ENCODE data around the gene ZNG1C.
"Not testable (repeated sequence)": the region's sequence is repeated elsewhere in the genome, so short reads cannot be mapped to it uniquely, and the experiment has no call there.

ZNG1C gene

DNA sequence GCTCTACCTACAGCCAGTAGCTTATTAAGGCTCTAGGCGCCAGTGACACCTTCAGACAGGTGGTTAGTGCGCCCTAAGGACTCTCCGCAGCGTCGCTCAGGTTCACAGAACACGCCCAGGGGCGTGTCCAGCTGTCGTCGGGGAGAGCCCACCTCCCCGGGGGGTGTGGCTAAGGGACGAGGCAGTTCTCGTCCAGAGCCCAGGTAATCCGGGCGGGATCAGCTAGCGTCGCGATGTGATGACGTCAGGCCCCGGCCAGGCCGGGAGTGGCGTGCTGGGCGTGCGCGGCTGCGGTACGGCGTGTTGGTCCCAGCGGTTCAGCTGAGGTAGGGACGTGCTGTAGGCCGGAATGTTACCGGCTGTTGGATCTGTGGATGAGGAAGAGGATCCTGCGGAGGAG is at the start of gene ZNG1C:
ZNG1C (plus strand) TSS at position 301 of the 400 bp plus-strand sequence; CDS start at position 350, 49 bp downstream.
- DNase-seq, result not testable (repeated sequence)

DNA sequence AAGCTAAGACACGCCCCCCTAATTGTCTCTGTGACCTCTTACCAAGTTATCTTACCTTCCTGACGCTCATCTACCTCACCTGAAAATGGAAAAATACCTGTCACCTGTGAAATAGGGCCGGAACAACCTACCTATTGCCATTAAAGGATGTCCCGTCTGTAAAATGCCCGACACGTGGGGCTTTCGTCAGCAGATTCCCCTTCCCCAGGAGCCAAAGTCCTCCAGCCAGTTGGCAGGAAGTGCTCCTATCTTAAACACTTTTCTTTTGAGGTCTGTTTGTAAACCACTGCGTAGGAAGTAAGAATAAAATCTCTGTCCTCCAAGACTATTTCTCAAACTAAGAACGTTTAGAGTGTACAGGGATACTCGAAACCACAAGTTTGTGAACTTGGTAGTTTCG is 654 bp downstream of the ZNG1C start:
- DNase-seq, result not testable (repeated sequence)

DNA sequence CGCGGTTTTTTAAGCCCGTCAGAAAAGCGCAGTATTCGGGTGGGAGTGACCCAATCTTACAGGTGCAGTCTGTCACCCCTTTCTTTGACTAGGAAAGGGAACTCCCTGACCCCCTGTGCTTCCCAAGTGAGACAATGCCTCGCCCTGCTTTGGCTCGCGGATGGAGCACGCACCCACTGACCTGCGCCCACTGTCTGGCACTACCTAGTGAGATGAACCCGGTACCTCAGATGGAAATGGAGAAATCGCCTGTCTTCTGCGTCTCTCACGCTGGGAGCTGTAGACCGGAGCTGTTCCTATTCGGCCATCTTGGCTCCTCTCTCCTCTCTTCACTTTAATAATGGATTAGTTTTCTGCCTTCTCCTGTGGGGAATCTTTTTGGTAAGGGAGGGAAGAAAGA is 39.3 kb downstream of the ZNG1C start:
- DNase-seq, result not testable (repeated sequence)

DNA sequence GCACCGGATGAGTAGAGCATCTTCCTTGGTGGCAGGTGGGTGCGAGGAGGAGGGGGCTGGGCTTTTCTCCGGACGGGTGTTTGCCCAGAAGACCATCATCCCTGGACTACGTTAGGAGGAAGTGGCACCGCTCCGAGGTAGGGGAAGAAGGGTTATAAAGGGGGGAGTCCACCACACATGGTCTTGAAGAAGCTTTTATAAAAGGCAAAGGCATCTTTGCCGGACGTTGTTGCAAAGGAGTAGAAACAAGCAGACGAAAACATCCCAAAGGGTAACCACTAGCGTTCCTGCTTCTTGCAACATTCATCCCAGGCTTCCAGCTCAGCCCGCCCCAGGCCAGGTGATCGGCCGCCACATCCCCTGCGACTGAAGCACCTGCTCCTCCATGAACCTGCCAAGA is 60.8 kb downstream of the ZNG1C start, which contains the start of gene FOXD4L3:
FOXD4L3 (plus strand) TSS at position 301 of the 400 bp plus-strand sequence; CDS start at position 386, 85 bp downstream.
- DNase-seq, result not testable (repeated sequence)

DNA sequence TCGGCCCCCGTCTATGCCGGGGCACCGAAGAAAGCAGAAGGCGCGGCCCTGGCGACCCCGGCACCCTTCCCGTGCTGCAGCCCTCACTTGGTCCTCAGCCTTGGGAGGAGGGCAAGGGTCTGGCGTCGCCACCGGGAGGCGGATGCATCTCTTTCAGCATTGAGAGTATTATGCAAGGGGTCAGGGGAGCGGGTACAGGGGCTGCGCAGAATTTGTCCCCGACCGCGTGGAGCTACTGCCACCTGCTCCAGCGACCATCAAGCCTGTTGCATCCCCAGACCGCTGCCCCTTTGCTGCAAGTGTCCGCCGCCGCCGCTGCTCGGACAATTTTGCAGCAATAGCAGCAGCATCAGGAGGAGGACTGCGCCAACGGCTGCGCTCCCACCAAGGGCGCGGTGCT is 62.0 kb downstream of the ZNG1C start:
- not testable (repeated sequence) for DNase-seq

DNA sequence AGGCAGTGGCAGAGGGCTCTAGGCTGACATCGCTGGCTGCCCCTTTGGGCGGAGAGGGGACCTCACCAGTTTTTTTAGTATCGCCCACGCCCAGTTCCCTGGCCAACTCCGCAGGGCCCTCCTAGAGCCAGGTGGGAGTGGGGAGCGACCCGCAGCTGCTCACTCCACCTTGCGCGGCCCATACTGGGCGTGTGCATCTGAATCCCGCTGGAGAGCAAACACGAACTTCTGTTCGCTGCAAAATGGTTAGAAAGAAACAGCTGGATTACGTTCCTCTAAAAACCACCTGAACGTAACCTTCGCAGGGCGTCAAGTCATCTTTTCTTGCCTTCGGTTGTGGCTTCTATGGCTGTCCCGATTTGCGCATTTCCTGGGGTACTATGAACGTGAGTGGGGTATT is 62.4 kb downstream of the ZNG1C start:
- DNase-seq, result not testable (repeated sequence)

DNA sequence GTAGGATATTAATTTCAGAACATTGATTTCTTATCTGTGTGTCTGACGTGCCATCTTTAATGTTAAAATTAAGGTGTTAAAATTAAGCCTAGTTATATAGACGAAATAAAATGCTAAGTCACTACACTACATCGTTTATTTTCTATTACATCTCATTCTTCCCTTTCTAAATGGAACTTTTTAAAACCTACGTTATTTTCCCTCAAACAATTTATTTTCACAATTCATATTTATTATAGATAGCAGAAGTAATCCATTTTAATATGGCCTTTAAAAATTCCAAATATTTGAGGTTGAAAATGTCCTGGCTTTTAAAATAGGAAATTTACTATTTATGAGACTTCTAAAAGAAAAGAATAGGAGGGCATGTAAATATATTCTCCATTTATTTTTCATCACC is 63.0 kb downstream of the ZNG1C start:
- not testable (repeated sequence) for DNase-seq

DNA sequence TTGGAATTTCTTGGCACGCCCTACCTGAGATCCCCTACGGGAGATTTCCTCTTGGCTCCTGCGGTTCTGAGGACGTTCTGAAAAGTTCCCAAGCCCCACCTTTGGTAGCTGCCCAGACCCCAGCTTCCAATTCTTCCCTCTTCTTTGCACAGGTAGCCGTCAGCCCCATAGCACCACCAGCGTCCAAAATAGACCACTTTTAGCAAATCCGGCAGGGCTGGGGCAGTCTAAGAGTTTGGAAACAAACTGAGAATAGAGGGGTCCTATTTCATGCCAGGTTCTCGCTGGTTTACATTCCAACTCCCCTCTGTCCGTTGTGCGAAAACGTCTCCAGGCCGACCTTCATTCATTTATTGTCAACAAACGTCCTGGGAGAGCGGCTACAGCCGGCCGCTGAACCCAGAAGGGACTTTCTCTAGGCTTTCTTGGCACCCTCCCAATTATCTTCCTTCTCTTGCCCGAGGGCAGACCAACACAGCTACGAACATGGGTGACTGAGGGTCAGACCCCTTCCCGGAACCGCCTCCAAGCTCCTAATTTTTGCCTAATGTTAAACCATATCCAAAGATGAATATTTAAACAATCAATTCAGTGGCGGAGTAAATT is 64.0 kb downstream of the ZNG1C start:
- DNase-seq, result not testable (repeated sequence)

DNA sequence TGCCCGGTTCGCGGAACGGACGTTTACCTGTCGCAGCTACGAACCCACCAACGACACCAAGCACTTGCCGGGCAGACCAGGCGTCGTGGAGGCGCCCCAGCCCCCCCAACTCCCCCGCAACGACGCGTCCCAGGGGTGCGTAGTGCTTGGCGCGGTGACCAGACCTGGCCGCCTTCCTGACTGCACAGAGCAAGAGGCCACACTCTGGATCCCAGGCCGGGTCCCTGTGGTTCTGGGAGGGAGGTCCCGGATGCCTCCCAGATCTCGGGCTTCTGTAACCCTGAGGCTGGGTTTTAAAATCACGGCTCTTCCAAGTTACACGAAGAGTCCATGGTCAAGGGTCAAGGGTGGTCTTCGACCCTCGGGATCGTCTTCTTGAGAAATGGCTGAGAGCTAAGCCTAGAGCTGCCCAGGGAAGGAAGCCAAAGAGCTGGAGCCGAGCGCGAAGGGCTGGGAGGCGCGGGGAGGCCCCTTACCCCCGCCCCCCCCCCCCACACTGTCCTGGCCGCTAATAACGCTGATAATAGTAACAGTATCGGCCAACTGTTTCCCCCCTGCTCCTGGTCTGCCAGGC is 64.7 kb downstream of the ZNG1C start:
- DNase-seq, result not testable (repeated sequence)

DNA sequence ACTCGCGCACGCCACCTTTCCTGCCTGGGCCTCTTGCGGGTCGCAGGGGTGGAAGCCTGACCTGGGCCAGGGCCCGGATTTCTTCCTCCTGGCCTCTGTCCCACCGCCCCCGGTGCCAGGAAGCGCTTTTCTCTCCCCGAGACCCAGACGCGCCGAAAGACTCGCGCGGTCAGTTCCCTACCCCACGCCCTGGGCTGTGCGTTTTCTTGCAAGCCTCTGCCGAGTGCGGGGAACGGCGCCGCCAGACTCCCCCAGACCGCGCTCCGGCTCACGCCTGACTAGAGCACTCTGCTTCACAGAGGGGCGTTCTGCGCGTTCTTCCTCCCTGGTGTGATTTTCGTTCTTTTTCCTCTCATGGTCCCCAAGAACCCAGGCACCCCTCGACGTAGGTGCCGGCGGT is 65.3 kb downstream of the ZNG1C start:
- DNase-seq, result not testable (repeated sequence)

DNA sequence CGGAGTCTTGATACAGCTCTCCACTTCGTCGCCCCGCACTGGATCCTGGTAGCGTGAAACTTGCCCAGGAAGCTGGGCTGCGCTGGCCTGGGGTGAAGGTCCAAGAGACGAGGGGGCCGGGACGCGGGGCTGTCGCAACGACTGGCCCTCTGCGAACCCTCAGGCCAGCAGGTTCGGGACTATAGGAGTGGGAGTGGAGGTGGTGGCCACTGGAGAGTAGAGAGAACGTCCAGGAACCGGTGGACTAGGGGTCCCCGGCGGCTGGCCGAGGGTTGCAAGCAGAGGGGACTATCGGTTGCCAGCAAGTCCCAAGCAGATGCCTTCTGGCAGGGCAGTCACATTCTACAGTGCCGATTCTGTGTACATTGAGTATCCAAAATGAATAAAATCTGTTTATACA is 65.9 kb downstream of the ZNG1C start:
- DNase-seq, result not testable (repeated sequence)

DNA sequence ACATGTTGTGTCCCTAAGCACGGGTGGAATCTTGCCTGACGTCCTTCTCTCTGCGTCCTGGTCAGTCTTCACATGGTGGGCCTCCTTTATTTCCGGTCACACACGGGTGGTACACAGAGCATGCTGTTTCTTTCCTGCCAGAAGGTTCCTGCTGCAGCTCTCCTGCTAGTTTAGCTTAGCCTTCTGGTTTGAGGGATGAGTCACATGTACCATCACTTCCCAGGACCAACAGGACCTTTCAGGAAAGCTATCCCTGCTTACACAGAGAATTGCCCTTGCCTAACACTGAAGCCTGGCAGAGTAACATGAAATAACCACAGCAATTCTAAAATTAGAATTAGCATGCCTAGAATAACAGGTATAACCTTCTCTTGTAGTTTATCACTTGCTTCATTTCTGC is 69.4 kb downstream of the ZNG1C start:
- DNase-seq, result not testable (repeated sequence)

DNA sequence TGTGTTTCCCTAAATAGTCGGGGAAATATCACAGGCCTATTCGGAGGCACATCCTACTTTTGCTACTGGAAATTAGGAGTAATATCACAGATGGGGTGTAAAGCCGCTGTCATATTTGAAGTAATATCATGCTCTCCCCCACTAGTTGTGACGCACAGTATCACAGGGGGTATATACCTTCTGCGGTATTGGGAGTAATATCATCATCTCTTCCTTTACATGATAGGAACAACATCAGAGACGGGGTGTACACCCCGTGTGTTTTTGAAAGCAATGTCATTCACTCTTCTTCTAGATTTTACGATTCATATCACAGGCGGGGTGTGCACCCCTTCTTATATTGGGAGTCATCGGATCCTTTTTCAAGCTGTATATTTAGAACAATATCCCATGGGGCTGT is 76.4 kb downstream of the ZNG1C start:
- DNase-seq, result not testable (repeated sequence)

DNA sequence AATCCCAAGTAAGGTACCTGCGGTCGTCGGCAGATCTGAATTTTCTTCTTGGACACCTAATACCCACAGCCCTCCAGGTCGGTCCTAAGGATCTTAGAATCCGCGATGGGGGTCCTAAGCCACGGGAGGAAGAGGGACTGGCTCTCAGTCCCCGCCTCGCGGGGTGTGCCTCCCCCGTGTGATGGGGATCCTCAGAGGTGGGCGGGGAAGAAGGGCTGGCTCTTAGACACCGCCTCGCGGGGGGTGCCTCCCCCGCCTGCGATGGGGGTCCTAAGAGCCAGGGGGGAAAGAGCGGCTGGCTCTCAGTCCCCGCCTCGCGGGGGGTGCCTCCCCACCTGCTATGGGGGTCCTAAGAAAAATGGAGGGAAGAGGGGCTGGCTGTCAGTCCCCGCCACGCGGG is 82.0 kb downstream of the ZNG1C start:
- not testable (repeated sequence) for DNase-seq

DNA sequence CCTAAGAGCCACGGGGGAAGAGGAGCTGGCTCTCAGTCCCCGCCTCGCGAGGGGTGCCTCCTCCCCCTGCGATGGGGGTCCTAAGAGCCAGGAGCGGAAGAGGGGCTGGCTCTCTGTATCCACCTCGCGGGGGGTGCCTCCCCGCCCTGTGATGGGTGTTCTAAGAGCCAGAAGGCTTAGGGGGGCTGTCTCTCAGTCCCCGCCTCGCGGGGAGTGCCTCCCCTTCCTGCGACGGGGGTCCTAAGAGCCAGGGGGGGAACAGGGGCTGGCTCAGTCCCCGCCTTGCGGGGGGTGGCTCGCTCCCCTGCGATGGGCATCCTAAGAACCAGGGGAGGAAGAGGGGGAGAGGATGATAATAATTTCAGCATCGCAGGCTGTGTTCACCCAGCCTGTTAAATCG is 82.7 kb downstream of the ZNG1C start:
- not testable (repeated sequence) for DNase-seq

DNA sequence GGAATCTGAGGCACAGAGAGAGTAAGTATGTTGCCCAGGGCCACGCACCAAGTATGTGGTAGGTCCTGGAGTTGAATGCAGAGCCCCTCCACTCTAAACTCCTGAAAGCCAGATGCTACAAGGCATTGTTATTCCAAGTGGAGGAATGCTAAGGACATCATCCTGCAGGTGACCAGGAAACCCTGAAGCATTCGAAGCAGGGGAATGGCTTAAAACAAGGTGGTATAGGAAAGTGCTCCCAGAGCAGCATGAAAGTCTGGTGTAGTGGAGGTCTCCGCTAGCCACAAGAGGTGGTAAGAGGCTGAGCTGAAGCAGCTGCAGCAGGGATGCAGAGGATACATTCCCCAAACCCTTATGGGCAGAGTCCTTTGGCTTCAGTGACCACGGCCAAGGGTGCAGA is 87.3 kb downstream of the ZNG1C start:
- DNase-seq, result not testable (repeated sequence)

DNA sequence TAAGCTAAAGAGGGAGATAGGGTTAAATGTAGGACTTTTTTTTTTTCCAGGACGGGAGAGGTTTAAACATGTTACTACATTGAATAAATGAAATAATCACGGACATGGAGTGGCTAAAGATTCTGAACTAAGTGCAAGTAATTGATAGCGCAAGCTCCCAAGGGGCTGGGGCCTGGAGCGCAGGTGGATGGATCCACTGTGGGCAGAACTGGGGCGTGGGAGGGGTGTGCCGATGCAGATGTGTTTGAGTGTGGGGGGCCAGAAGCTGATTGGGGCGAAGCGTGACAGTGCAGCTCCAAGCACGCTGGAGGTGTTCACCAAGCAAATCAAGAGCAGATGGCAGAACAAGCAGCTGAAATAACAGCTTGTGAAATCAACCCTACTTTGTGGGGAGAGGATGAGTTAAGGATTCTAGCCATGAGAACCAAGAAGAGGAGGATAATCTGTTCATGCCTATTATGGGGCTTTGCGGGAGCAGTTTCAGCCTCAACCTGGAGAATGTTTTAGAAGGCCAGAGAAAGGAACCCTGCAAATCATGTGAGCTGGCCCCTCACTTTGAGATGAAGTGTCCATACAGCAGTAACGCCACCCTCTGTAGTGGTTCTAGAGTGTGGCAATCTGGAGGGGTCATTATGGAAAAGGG is 88.9 kb downstream of the ZNG1C start:
- DNase-seq, result not testable (repeated sequence)

DNA sequence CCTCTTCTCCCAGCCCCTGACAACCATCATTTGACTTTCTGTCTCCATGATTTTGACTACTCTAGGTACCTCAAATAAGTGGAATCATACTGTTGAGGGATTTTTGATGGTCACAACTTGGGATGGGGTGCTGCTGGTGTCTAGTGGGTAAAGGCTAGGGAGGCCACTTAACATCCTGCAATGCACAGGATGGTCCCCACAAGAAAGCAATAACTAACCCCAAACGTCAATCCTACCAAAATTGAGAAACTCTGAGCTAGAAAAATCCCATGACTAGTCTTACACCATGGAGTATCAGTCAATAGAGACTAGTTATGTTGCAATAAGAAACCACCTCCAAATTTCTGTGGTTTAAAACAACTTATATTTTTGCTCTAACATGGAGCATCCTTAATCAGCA is 90.3 kb downstream of the ZNG1C start:
- not testable (repeated sequence) for DNase-seq

DNA sequence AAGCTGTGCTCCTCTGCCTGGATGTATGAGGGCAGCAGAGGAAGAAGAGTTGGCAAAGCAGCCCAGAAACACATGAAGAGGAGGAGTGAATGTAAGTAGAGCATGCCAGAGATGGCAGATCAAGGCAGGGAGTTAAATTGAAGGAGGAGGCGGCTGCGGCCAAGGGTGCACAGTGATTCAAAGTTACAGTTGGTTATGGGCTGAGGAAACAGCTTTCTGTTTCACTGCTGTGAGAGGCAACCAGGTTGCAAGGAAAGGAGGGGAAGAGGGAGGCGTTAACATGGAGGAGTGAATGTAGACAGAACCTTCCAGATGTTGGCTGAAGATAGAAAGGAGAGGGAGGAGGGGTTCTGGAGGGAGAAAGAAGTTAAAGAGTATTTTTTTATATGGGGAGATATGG is 94.2 kb downstream of the ZNG1C start:
- DNase-seq, result not testable (repeated sequence)

DNA sequence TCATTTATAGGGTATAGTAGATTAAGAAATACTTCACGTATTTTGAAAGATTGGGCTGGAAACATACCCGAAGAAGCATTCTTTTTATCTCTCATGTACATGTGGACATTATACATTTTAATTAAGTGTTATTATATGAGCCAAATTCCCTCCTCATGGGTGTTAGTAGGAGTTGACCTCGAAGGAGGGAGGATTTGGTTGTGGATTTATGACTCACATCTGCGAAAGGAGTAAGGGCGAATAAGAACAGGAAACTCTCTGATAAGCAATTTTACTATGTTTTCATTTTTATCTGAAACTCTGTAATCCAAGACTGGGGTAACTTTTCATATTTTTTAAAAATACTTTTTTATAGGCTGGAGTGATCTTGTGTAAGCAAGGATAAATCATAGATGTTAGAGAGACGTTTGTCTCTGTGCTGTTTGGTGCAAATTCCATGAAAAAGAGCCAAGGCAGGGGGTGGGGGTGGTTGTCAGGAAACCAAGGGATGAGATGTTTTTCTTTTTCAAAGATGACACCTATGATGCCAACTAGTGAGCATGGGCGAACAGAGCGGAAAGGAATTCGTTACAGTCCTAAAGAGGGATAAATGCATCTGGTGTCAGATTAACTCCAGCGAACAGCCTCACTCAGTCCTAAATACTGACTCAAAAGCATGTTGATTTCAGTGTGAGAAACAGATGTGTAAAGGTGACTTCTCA is 95.0 kb downstream of the ZNG1C start:
- not testable (repeated sequence) for DNase-seq

DNA sequence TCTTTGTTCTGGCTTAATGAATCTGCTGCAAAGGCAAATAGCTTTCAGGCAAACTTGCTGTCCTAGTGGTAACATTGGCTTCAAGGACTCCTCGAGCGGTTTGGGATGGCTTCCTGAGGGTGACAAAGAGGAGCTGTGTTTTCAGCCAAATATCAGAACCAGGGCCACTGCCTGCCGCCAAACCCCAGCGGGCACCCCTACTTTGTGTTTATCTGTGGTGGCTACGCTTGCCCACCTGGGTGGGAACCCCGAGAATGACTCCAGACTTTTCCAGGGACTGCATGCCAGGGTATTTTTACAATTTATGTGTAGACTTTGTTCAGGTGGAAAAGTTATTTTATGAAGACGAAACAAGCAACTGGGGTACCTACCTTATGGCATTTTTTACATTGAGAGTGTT is 96.2 kb downstream of the ZNG1C start:
- DNase-seq, result not testable (repeated sequence)

DNA sequence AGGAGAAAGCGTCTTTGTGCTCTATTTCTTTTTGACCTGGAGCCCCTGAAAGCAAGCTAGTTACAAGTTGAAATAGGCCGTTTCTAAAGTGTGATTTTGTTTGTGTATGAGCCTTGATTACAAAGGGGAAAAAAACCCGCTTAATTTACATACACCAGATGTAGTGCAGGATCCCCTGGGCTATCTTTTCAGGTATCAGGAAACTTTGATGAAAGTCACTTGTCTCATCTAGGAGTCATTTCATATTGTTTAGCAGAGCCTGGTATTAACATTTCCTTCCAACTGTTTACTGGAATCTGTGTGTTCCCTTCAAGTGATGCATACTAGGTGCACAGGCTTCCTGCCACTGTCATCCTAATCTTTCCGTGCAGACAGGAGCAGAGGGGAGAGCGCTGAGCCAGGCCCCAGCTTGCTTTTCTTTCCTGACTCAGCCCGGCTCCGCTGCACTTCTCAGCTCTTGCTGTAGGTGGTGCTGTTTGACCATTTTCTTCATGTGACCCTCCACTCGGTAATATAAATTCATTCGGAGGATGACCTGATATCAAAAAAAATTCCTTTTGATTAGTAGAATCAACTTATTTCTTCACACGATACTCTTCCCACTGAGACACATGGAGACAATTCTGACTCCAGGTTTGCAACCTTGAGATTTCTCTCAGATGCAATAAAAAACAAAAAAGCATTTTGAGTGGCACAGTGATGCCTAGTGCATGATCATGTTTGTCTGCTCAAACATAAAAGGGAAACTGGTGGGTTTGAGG is 100.7 kb downstream of the ZNG1C start:
- DNase-seq, result not testable (repeated sequence)

DNA sequence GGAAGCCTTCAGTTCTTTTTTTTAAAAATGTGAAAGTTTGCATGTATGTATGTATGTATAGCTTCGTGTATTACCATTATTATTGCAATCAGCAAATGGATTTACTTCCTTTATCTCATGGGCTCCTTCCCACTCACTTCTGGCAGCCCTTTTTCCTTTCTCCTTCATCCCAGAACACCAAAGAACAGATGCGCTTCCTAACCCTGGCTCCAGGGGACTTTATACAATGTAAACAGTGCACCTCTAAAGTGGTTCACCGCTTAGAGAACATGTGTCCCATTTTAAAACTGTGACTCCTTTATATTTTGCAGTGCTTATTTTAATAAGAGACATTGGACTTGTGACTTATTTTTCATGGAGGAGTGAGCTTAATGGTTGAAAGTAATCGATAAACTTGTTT is 101.5 kb downstream of the ZNG1C start:
- DNase-seq, result not testable (repeated sequence)

All from stimulated activated CD8-positive, alpha-beta memory T cell treated with anti-CD3 and anti-CD28 coated beads, Interleukin-4, amount 100 ng/mL, for 48 hours (primary cell).